ENCODE results near the gene PRKCB. TPM values are rescaled to one million over a fixed set of nuclear protein-coding genes. Genes with fewer than 3 reads are reported as not detected.

Gene PRKCB
- total and polyA plus RNA-seq, 12 donors: 0.30 to 8.8 (median 1.1) TPM

DNA sequence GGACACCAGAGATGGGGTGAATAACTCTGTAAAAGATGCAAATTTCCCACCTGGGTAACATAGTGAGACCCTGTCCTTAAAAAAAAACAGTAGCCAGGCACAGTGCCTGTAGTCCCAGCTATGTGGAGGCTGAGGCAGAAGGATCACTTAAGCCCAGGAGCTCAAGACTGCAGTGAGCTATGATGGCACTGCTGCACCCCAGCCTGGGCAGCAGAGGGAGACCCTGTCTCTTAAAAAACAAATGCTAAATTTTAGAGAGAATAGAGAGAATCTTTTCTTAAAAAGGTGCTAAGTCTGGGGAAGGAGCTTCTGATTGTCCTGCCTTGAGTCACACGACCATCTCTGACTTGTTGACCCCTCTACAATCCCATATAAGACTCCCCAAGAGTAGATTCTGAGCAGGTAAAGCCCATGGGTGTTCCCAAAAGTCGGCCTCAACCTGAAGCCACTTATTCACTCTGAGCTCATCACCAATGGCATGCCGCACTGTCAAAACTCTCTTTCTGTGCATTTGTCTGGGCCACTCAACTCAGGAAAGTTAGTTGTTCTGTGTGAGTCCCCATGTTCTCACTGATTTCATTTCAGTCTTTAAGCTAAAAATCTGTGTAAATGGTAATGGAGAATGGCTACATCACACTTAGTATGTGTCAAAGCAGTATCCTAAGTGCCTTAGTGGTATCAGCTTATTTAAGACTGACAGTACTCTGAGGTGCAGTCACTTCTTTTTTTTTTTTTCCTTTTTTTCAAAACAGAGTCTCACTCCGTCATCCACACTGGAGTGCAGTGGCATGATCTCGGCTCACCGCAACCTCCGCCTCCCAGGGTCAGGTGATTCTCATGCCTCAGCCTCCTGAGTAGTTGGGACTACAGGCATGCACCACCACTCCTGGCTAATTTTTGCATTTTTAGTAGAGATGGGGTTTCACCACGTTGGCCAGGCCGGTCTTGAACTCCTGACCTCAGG is 41.6 kb downstream of the PRKCB start:
- DNase-seq (no peak), ATAC-seq (no peak)
- Histone ChIP-seq H3K27ac (no peak overlapping the region), H3K9me3 (no peaks in the 10 kb centered on the region), H3K4me1 (peaks cover 0 to 47% (median 0%) of the 10 kb centered on the region in 9 donors), H3K27me3 (peaks cover 0 to 7% (median 0%) of the 10 kb centered on the region in 7 donors), H3K4me3 (no peak overlapping the region), H3K36me3 (no peaks in the 10 kb centered on the region)
- 87 to 89% methylated on average over 9 of the region's 9 CpGs for WGBS, 2 donors
- TF ChIP-seq, protein P1, sequence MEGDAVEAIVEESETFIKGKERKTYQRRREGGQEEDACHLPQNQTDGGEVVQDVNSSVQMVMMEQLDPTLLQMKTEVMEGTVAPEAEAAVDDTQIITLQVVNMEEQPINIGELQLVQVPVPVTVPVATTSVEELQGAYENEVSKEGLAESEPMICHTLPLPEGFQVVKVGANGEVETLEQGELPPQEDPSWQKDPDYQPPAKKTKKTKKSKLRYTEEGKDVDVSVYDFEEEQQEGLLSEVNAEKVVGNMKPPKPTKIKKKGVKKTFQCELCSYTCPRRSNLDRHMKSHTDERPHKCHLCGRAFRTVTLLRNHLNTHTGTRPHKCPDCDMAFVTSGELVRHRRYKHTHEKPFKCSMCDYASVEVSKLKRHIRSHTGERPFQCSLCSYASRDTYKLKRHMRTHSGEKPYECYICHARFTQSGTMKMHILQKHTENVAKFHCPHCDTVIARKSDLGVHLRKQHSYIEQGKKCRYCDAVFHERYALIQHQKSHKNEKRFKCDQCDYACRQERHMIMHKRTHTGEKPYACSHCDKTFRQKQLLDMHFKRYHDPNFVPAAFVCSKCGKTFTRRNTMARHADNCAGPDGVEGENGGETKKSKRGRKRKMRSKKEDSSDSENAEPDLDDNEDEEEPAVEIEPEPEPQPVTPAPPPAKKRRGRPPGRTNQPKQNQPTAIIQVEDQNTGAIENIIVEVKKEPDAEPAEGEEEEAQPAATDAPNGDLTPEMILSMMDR (IDR thresholded peaks at IDR 0.05): no peak
- intact Hi-C loops (cut with DNase I): no loop called here

DNA sequence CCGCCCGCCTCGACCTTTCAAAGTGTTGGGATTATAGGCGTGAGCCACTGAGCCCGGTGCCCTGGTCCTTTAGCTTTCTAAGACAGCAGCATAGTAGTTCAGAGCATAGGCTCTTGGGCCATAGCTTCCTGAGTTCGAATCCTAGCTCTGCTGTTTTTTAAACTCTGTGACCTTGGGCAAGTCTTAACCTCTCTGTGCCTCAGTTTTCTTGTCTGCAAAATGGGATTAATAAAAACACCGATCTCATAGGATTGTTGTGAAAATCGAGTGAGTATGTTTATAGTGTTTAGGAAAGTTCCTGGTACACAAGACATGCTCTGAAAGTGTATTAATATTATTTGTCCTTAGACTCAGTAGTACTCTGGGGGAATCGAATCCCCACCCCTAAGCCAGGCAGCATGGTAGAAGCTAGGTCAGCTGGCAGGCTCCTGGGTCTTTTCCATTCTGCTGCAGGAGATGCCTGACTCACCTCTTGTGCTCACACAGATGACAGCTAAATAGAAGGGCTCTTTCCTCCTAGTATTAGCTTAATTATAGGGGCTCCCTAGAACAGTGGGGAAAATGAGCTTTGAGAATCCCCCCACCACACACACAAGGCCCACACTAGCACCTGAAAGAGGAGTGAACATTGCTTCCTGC is 44.1 kb downstream of the PRKCB start:
- TF ChIP-seq, protein P1 (IDR thresholded peaks at IDR 0.05): no peak
- DNase-seq: no peak
- ATAC-seq: no peak
- Histone ChIP-seq H3K4me3 (no peak overlapping the region), H3K36me3 (no peaks in the 10 kb centered on the region), H3K27me3 (peaks cover 0 to 7% (median 0%) of the 10 kb centered on the region in 7 donors), H3K4me1 (peaks cover 0 to 37% (median 0%) of the 10 kb centered on the region in 9 donors), H3K27ac (no peak overlapping the region), H3K9me3 (no peaks in the 10 kb centered on the region)
- 87 to 91% methylated on average over 9 of the region's 9 CpGs for WGBS, 2 donors
- intact Hi-C loops (cut with DNase I): loop anchor here in 1 of 10 donors (10.0 kb wide), 1 partner anchor 65 kb away; no protein-coding TSS in a partner anchor

DNA sequence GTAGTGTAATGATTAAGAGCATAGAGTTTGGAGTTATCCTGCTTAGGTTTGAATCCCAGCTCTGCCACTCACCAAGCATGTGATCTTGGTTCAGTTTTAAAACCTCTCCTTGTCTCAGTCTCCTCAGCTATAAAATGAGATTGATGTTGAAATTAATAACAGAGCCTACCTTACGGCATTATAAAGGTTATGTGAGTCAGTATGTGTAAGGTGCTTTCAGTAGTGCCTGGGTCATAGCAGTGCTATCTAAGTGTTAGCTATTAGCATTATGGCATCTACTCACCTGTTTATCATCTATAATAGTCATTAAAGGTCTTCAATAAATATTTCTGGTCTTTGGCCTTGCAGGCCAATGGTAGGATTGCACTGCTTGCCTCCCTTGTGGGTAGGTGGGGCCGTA is 53.4 kb downstream of the PRKCB start:
- H3K4me1 ChIP-seq: no peaks in the 10 kb centered on the region
- H3K27me3 ChIP-seq: peaks cover 0 to 27% (median 5%) of the 10 kb centered on the region in 7 donors
- ATAC-seq (no peak), DNase-seq (no peak)
- 65 to 81% methylated on average over 2 of the region's 2 CpGs for WGBS, 2 donors
- no peaks in the 10 kb centered on the region for H3K36me3 ChIP-seq
- no peaks in the 10 kb centered on the region for H3K9me3 ChIP-seq
- intact Hi-C loops (cut with DNase I): loop anchor here in 1 of 10 donors (10.0 kb wide), 1 partner anchor 56 kb away; no protein-coding TSS in a partner anchor
- H3K27ac ChIP-seq: no peak overlapping the region
- TF ChIP-seq, protein P1 (IDR thresholded peaks at IDR 0.05): no peak
- no peak overlapping the region for H3K4me3 ChIP-seq

DNA sequence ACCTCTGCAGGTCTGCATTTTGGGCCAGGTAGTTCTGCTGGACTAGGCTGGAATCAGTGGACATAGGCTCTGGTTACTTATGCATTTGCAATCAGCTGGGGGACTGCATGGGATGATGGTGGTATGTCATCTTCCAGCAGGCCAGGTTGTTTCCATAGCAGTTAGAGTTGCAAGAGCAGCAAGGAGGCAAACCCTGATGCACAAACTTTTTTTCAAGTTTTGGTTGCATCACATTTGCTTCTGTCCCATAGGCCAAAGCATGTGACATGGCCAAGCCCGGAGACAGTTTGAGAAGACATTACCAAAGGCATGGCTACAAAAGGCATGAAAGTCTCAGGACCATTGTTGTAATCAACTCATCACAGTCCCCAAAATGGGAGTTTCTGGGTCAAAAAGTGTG is 58.2 kb downstream of the PRKCB start:
- TF ChIP-seq, protein P1 (IDR thresholded peaks at IDR 0.05): no peak
- intact Hi-C loops (cut with DNase I): no loop called here
- WGBS, 2 donors: 85 to 93% methylated on average over 1 of the region's 1 CpG

More for the DNA sequence above, 58.2 kb downstream of the PRKCB start:
- ATAC-seq (no peak), DNase-seq (no peak)
- Histone ChIP-seq H3K9me3 (no peaks in the 10 kb centered on the region), H3K27ac (no peak overlapping the region), H3K27me3 (peaks cover 0 to 16% (median 3%) of the 10 kb centered on the region in 7 donors), H3K36me3 (no peaks in the 10 kb centered on the region), H3K4me1 (peaks cover 0 to 8% (median 0%) of the 10 kb centered on the region in 9 donors), H3K4me3 (no peak overlapping the region)
